ENCODE measurements around the gene TMEM158.

The TMEM158 gene

GRCh38 chr3:45210308-45211041, 15.6 kb downstream of the TMEM158 start:
- TF ChIP-seq CTCF (conservative IDR thresholded peaks at IDR 0.05), result peak; percentile 98
- H3K27ac ChIP-seq, result no peak overlapping the region

GRCh38 chr3:45209526-45209925, 16.6 kb downstream of the TMEM158 start:
- no peak for TF ChIP-seq CTCF (conservative IDR thresholded peaks at IDR 0.05)
- no peak overlapping the region for H3K27ac ChIP-seq

- TF ChIP-seq CTCF (conservative IDR thresholded peaks at IDR 0.05), result no peak
- no peak overlapping the region for H3K27ac ChIP-seq
These were observed 17.5 kb downstream of the TMEM158 start for GRCh38 chr3:45208586-45208985.

- no peak for TF ChIP-seq CTCF (conservative IDR thresholded peaks at IDR 0.05)
- no peak overlapping the region for H3K27ac ChIP-seq
These were observed 18.6 kb downstream of the TMEM158 start for GRCh38 chr3:45207446-45207845.

GRCh38 chr3:45205126-45205525, 21.0 kb downstream of the TMEM158 start:
- no peak overlapping the region for H3K27ac ChIP-seq
- no peak for TF ChIP-seq CTCF (conservative IDR thresholded peaks at IDR 0.05)

- no peak for TF ChIP-seq CTCF (conservative IDR thresholded peaks at IDR 0.05)
- no peak overlapping the region for H3K27ac ChIP-seq
These were observed 22.0 kb downstream of the TMEM158 start for GRCh38 chr3:45204136-45204535.

GRCh38 chr3:45199837-45200648, 26.0 kb downstream of the TMEM158 start:
- no peak overlapping the region for H3K27ac ChIP-seq
- no peak for TF ChIP-seq CTCF (conservative IDR thresholded peaks at IDR 0.05)
